ENCODE measurements around the gene CRPPA.

- TF ChIP-seq EP300 (IDR thresholded peaks at IDR 0.05) (no peak), CTCF (IDR thresholded peaks at IDR 0.05) (no peak), POLR2A (IDR thresholded peaks at IDR 0.05) (no peak), POLR2AphosphoS5 (IDR thresholded peaks at IDR 0.05) (no peak)
These were observed 2.4 kb upstream of the CRPPA start for GRCh38 chr7:16423761-16424160.
